Measurements from ENCODE around the gene RPS6KA5. TPM values are rescaled to one million over a fixed set of nuclear protein-coding genes. Genes with fewer than 3 reads are reported as not detected.

Gene RPS6KA5
- total and polyA plus RNA-seq, 8 donors: 4.2 to 10.8 (median 9.2) TPM

DNA sequence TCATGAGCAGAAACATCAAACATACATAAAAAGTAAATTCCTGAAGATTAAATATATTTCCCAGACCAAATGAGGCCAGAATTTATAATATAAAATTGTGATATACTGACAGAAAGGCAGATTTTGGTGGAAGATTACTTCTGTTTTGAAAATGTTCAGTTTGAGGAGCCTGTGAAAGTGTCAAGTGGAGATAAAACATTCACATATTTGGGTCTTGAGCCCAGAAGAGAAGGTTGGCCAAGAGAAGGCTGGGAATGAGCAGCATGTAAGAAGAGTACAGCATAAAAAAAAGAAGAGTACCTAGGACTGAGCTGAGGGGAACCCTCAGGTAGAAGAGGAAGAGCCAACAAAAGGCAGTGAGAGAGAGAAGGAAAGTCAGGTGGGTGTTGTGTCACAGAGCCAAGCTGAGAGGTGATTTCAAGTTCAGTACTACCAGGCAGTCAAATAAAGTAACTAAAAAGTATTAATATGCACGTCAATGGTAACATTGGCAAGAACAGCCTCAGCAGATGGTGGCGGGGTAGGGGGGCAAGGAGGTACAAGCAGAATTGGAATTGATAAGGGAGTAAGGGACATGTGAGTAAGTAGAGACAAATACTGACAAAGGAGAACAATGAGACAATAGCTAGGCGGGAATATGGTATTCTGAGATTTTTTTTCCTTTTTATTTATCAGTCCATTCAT lies 123.5 kb downstream of the RPS6KA5 start:
- Histone ChIP-seq H3K9me3 (peaks cover 0 to 26% of the 10 kb centered on the region in 2 donors), H3K4me3 (no peak overlapping the region), H3K27ac (no peak overlapping the region), H3K27me3 (no peaks in the 10 kb centered on the region), H3K4me1 (no peaks in the 10 kb centered on the region), H3K36me3 (peaks cover 2 to 7% of the 10 kb centered on the region in 2 donors)
- TF ChIP-seq, protein P1, sequence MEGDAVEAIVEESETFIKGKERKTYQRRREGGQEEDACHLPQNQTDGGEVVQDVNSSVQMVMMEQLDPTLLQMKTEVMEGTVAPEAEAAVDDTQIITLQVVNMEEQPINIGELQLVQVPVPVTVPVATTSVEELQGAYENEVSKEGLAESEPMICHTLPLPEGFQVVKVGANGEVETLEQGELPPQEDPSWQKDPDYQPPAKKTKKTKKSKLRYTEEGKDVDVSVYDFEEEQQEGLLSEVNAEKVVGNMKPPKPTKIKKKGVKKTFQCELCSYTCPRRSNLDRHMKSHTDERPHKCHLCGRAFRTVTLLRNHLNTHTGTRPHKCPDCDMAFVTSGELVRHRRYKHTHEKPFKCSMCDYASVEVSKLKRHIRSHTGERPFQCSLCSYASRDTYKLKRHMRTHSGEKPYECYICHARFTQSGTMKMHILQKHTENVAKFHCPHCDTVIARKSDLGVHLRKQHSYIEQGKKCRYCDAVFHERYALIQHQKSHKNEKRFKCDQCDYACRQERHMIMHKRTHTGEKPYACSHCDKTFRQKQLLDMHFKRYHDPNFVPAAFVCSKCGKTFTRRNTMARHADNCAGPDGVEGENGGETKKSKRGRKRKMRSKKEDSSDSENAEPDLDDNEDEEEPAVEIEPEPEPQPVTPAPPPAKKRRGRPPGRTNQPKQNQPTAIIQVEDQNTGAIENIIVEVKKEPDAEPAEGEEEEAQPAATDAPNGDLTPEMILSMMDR (IDR thresholded peaks at IDR 0.05): no peak
- ATAC-seq (no peak), DNase-seq (no peak)
- intact Hi-C loops (cut with DNase I): no loop called here

DNA sequence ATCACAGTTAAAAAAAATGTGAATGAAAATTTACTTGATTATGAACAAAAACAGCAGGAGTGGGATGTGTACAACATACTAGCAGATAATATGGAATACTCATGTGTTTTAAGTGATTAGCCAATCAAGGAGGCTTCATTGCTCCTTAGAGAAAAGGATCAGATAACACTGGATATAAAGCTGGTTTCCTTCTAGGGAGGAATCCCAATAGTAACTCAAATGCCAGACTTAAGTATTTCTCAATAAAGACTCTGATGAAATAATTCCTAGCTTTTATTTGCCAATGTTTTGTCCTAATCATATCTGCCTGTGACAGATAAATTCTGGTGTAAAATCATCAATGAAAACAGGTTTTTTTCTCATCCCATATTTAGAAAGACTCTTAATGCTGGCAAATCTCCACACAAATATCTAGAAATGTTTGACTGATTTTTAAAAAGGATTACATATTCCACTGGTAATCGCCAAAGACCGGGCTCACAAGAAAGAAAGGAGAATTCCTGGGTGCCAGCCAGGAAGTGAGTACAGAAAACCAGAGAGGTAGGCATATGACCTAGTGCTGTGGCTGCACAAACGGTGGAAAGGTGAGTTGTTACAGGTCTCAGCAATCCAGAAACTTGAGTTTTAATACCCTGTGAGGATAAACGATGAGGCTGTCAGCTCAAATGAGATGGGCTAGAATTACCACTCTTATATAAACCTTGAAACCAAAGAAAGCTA lies 135.7 kb downstream of the RPS6KA5 start:
- intact Hi-C loops (cut with DNase I): no loop called here
- DNase-seq (peak in 2 of 4 donors; percentile 39 to 54), ATAC-seq (peak; percentile 45)
- Histone ChIP-seq H3K4me3 (no peak overlapping the region), H3K9me3 (no peaks in the 10 kb centered on the region), H3K4me1 (no peaks in the 10 kb centered on the region), H3K36me3 (no peaks in the 10 kb centered on the region), H3K27me3 (no peaks in the 10 kb centered on the region), H3K27ac (no peak overlapping the region)
- TF ChIP-seq, protein P1 (IDR thresholded peaks at IDR 0.05): no peak

DNA sequence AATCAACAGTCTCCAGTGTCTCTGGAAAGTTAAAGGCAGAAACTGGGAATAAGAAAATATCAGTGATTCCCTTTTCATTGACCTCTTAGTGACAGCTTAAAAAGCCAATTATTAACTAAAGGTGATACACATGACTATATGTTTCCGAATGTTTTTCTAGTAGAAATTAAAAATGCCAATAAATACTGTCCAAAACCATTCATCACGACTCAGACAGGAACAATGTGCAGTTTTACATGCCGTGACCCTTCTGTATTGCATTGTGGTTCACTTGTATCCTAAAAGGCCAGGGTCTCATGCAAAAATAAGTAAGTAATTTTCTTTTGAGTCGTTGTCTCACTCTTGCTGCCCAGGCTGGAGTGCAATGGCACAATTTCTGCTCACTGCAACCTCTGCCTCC lies 138.3 kb downstream of the RPS6KA5 start:
- Histone ChIP-seq H3K9me3 (no peaks in the 10 kb centered on the region), H3K27me3 (no peaks in the 10 kb centered on the region), H3K36me3 (peaks cover 0 to 8% of the 10 kb centered on the region in 2 donors), H3K4me1 (no peaks in the 10 kb centered on the region), H3K4me3 (no peak overlapping the region), H3K27ac (no peak overlapping the region)
- TF ChIP-seq, protein P1 (IDR thresholded peaks at IDR 0.05): no peak
- intact Hi-C loops (cut with DNase I): no loop called here
- no peak for ATAC-seq
- no peak for DNase-seq

DNA sequence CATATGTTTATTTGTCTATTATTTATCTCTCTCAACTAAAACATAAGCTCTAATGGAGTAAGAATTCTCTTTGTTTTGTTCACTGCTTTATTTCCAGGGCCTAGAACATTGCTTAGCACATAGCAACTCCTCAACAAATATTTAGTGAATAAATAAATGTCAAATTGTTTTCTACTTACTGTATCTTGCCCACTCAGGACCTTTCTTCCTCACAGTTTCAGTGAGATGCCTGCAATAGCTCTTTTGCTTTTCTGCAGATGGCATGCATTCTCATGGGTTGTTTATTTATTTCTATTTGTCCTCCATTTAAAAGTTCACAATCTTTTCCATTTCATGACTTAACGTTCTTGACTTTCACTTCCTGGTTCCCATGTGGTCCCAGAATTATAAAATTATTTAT lies 149.3 kb downstream of the RPS6KA5 start:
- TF ChIP-seq, protein P1 (IDR thresholded peaks at IDR 0.05): no peak
- intact Hi-C loops (cut with DNase I): no loop called here
- Histone ChIP-seq H3K4me3 (no peak overlapping the region), H3K36me3 (no peaks in the 10 kb centered on the region), H3K4me1 (no peaks in the 10 kb centered on the region), H3K27me3 (no peaks in the 10 kb centered on the region), H3K27ac (no peak overlapping the region), H3K9me3 (no peaks in the 10 kb centered on the region)
- ATAC-seq (no peak), DNase-seq (no peak)

DNA sequence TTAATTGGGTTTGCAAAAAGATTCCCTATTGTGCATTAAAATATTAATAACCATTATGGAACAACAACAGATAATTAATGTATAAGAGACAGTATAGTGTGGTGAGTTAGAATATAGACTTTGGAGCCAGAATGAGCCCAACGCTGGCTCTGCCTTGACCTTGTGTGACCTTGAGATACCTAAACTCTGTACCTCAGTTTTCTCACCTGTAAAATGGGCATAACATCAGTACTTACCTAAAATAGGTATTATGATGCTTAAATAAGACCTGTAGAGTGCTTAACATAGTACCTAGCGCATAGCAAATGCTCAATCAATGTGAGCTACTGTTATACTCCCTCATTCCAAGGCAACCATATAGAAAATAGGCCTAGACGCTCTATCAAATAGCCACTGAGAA lies 153.3 kb downstream of the RPS6KA5 start:
- Histone ChIP-seq H3K36me3 (no peaks in the 10 kb centered on the region), H3K27me3 (no peaks in the 10 kb centered on the region), H3K27ac (no peak overlapping the region), H3K4me1 (no peaks in the 10 kb centered on the region), H3K9me3 (no peaks in the 10 kb centered on the region), H3K4me3 (no peak overlapping the region)
- DNase-seq: no peak
- TF ChIP-seq, protein P1 (IDR thresholded peaks at IDR 0.05): no peak
- no peak for ATAC-seq
- intact Hi-C loops (cut with DNase I): loop anchor here in 1 of 2 donors (10.0 kb wide), 1 partner anchor 378 kb away; no protein-coding TSS in a partner anchor
